K562 (cell line): ENCODE measurements around the gene ZNF346. TPM values are rescaled to one million over a fixed set of nuclear protein-coding genes. Genes with fewer than 3 reads are reported as not detected.

ENCODE experiments used
- CHD4 ChIP-seq: fragments of 200-600 bp; sonication (generic); IDR thresholded peaks from 3 replicates; pipeline ENCODE4 v1.6.1; 2012; ENCODE audit warnings: low read depth, mild to moderate bottlenecking, mixed read lengths, low read length, inconsistent platforms; ENCODE audit not compliant: insufficient read depth, insufficient replicate concordance, poor library complexity, severe bottlenecking
- ELF4 ChIP-seq: fragments of 450-650 bp; formaldehyde crosslinking; IDR thresholded peaks from 2 replicates; pipeline ENCODE4 v1.4.0; 2022; ENCODE audit warnings: missing genetic modification characterization
- NFIX ChIP-seq: fragments of 250-450 bp; sonication (Bioruptor Pico); IDR thresholded peaks from 2 replicates; pipeline ENCODE4 v1.4.0; 2020; ENCODE audit warnings: low read depth, mild to moderate bottlenecking, moderate library complexity
- SIN3A ChIP-seq, 2 experiments: fragments of 150-350 bp in 1 of 2; IDR thresholded peaks; 2 replicates each; pipeline ENCODE4 v1.6.1; 2011 to 2016; ENCODE audit warnings: borderline replicate concordance in 2 of 2, low read depth in 2 of 2, low read length in 2 of 2, mild to moderate bottlenecking in 2 of 2, moderate library complexity in 2 of 2; ENCODE audit not compliant: control insufficient read depth in 1 of 2
- SREBF1 ChIP-seq: fragments of 150-350 bp; IDR thresholded peaks from 2 replicates; pipeline ENCODE4 v1.6.1; 2014; ENCODE audit warnings: antibody characterized with exemption, low read depth, low read length, borderline replicate concordance
- TGIF2 ChIP-seq: sonication (generic); formaldehyde crosslinking; IDR thresholded peaks from 2 replicates; pipeline ENCODE4 v1.8.1; 2022; ENCODE audit warnings: mild to moderate bottlenecking, missing genetic modification reagents, moderate library complexity
- ZBTB8A ChIP-seq: fragments of 450-650 bp; IDR thresholded peaks from 2 replicates; pipeline ENCODE4 v1.6.1; 2018; ENCODE audit warnings: mild to moderate bottlenecking, moderate library complexity; ENCODE audit not compliant: partially characterized antibody
- ZNF41 ChIP-seq: fragments of 250-450 bp; sonication (Bioruptor Pico); conservative IDR thresholded peaks from 2 replicates; pipeline ENCODE4 v1.4.0; 2020; ENCODE audit warnings: mild to moderate bottlenecking
- ZNF507 ChIP-seq: conservative IDR thresholded peaks from 2 replicates; pipeline ENCODE4 v1.6.1; 2017; ENCODE audit warnings: missing genetic modification characterization, missing compliant biosample characterization
- polyA plus RNA-seq, 8 experiments: library from polyadenylated mRNA; depleted of rRNA in 4 of 8; stranded (reverse) in 5 of 8; unstranded in 3 of 8; fragments of >200 nt; fragmentation: Nextera tagmentation in 2 of 8; fragmentation: Illumina TruSeq in 1 of 8; extraction: Ambion mirVana in 2 of 8; extraction: Trizol in 1 of 8; gene quantifications; 2 replicates each; pipeline versions ENCODE4 v1.2.1 to v1.2.3, GENCODE V29; 2011 to 2014; ENCODE audit warnings: inconsistent platforms in 1 of 8, missing spikeins in 1 of 8
- total RNA-seq, 7 experiments: library from RNA; depleted of rRNA in 6 of 7; stranded (reverse); fragments of >200 nt in 6 of 7; fragmentation: Illumina TruSeq in 2 of 7; extraction: Trizol in 2 of 7; gene quantifications; 2 replicates each; pipeline versions ENCODE4 v1.2.1 to v1.2.3, GENCODE V29; 2011 to 2021; ENCODE audit warnings: low replicate concordance in 1 of 7
- TF ChIP-seq, protein P1 (sequence below), 2 experiments: fragments of 450-650 bp in 1 of 2; IDR thresholded peaks; 2 replicates each; pipeline ENCODE4 v1.6.1; 2011 to 2017; ENCODE audit warnings: low read depth in 2 of 2, antibody characterized with exemption in 1 of 2, borderline replicate concordance in 1 of 2, low read length in 1 of 2, mild to moderate bottlenecking in 1 of 2, mixed read lengths in 1 of 2; ENCODE audit not compliant: control insufficient read depth in 1 of 2
- TF ChIP-seq, protein P2 (sequence below): fragments of 450-650 bp; IDR thresholded peaks from 2 replicates; pipeline ENCODE4 v1.6.1; 2016; ENCODE audit warnings: missing biosample characterization, missing genetic modification characterization
- TF ChIP-seq, protein P3 (sequence below): sonication (generic); formaldehyde crosslinking; IDR thresholded peaks from 2 replicates; pipeline ENCODE4 v1.8.1; 2023; ENCODE audit warnings: mild to moderate bottlenecking, missing genetic modification reagents
- TF ChIP-seq, protein P4 (sequence below), 2 experiments: fragments of 250-450 bp in 1 of 2; fragments of 450-650 bp in 1 of 2; sonication (Bioruptor Pico) in 1 of 2; IDR thresholded peaks; 2 replicates each; pipeline versions ENCODE4 v1.6.1 to v1.8.0; 2016 to 2021; ENCODE audit warnings: mild to moderate bottlenecking in 2 of 2, moderate library complexity in 2 of 2, missing compliant biosample characterization in 1 of 2, missing genetic modification characterization in 1 of 2
- TF ChIP-seq, protein P5 (sequence below): fragments of 450-650 bp; IDR thresholded peaks from 2 replicates; pipeline ENCODE4 v1.6.1; 2016; ENCODE audit warnings: borderline replicate concordance
- TF ChIP-seq, protein P6 (sequence below): fragments of 250-450 bp; sonication (Bioruptor Pico); IDR thresholded peaks from 2 replicates; pipeline ENCODE4 v1.8.0; 2022; ENCODE audit warnings: inconsistent platforms

The ZNF346 gene
- total and polyA plus RNA-seq, 9 of the 15 experiments (the other 6 are each of a cell fraction or from before 2014, with no cell fraction given) = 5.0 to 25.1 (median 20.1) TPM

DNA sequence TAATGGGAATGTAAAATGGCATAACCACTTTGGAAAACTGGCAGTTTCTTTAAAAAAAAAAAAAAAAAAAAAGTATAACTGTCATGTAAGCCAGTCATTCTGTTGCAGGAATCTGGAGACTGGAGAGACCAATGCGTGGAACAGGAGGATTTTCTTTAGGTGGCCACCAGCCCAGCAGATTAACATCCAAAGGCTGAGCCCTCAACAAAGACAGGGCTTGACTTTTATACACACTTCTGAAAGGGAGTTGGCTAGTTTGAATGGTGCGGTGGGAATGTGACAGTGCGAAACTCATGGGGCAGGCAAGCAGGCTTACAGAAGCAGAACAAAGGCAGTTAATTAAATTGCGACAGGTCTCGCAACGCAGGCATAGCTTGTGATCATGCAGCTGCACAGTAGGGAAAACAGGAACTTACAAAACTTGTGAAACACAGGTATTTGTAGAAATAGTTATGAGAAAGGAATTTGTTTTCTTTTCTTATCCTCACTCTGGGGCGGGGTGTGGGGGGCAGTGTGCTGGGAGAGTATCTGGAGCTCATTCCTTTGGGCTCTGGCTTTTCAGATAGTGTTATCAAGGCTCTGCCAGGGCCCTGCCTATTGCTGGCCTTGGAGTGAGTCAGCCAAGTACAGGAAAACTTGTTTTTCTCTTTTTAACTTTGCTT lies 27.9 kb upstream of the ZNF346 start (continued):
- TF ChIP-seq, protein P1, sequence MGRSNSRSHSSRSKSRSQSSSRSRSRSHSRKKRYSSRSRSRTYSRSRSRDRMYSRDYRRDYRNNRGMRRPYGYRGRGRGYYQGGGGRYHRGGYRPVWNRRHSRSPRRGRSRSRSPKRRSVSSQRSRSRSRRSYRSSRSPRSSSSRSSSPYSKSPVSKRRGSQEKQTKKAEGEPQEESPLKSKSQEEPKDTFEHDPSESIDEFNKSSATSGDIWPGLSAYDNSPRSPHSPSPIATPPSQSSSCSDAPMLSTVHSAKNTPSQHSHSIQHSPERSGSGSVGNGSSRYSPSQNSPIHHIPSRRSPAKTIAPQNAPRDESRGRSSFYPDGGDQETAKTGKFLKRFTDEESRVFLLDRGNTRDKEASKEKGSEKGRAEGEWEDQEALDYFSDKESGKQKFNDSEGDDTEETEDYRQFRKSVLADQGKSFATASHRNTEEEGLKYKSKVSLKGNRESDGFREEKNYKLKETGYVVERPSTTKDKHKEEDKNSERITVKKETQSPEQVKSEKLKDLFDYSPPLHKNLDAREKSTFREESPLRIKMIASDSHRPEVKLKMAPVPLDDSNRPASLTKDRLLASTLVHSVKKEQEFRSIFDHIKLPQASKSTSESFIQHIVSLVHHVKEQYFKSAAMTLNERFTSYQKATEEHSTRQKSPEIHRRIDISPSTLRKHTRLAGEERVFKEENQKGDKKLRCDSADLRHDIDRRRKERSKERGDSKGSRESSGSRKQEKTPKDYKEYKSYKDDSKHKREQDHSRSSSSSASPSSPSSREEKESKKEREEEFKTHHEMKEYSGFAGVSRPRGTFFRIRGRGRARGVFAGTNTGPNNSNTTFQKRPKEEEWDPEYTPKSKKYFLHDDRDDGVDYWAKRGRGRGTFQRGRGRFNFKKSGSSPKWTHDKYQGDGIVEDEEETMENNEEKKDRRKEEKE (IDR thresholded peaks at IDR 0.05; ENCODE audit: borderline replicate concordance in 1 of 2, control insufficient read depth in 1 of 2, low read depth in 2 of 2, low read length in 1 of 2) = no peak
- no peak for TF ChIP-seq SIN3A (IDR thresholded peaks at IDR 0.05; ENCODE audit: borderline replicate concordance in 2 of 2, control insufficient read depth in 1 of 2, low read depth in 2 of 2, low read length in 2 of 2)
- no peak for TF ChIP-seq TGIF2 (CRISPR knock-in tag)
- TF ChIP-seq SREBF1 = no peak
- TF ChIP-seq, protein P2, sequence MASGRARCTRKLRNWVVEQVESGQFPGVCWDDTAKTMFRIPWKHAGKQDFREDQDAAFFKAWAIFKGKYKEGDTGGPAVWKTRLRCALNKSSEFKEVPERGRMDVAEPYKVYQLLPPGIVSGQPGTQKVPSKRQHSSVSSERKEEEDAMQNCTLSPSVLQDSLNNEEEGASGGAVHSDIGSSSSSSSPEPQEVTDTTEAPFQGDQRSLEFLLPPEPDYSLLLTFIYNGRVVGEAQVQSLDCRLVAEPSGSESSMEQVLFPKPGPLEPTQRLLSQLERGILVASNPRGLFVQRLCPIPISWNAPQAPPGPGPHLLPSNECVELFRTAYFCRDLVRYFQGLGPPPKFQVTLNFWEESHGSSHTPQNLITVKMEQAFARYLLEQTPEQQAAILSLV (tag) = 0 out of 2 replicates have a peak, but pooled peaks have one; percentile 8
- TF ChIP-seq ZNF41 (CRISPR knock-in tag) = no peak; the same call in 1 of the 2 replicates
- TF ChIP-seq, protein P3, sequence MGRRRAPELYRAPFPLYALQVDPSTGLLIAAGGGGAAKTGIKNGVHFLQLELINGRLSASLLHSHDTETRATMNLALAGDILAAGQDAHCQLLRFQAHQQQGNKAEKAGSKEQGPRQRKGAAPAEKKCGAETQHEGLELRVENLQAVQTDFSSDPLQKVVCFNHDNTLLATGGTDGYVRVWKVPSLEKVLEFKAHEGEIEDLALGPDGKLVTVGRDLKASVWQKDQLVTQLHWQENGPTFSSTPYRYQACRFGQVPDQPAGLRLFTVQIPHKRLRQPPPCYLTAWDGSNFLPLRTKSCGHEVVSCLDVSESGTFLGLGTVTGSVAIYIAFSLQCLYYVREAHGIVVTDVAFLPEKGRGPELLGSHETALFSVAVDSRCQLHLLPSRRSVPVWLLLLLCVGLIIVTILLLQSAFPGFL = no peak
- TF ChIP-seq NFIX (CRISPR knock-in tag) = no peak
- TF ChIP-seq, protein P4, sequence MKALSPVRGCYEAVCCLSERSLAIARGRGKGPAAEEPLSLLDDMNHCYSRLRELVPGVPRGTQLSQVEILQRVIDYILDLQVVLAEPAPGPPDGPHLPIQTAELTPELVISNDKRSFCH (CRISPR knock-in tag; IDR thresholded peaks at IDR 0.05) = no peak
- TF ChIP-seq, protein P4 (tag; IDR thresholded peaks at IDR 0.05) = peak; percentile 68; the same call in 1 of the 2 replicates
- TF ChIP-seq CHD4 = no peak
- TF ChIP-seq ZNF507 = no peak
- TF ChIP-seq, protein P5, sequence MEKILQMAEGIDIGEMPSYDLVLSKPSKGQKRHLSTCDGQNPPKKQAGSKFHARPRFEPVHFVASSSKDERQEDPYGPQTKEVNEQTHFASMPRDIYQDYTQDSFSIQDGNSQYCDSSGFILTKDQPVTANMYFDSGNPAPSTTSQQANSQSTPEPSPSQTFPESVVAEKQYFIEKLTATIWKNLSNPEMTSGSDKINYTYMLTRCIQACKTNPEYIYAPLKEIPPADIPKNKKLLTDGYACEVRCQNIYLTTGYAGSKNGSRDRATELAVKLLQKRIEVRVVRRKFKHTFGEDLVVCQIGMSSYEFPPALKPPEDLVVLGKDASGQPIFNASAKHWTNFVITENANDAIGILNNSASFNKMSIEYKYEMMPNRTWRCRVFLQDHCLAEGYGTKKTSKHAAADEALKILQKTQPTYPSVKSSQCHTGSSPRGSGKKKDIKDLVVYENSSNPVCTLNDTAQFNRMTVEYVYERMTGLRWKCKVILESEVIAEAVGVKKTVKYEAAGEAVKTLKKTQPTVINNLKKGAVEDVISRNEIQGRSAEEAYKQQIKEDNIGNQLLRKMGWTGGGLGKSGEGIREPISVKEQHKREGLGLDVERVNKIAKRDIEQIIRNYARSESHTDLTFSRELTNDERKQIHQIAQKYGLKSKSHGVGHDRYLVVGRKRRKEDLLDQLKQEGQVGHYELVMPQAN = peak; percentile 12; the same call in 1 of the 2 replicates
- TF ChIP-seq, protein P6, sequence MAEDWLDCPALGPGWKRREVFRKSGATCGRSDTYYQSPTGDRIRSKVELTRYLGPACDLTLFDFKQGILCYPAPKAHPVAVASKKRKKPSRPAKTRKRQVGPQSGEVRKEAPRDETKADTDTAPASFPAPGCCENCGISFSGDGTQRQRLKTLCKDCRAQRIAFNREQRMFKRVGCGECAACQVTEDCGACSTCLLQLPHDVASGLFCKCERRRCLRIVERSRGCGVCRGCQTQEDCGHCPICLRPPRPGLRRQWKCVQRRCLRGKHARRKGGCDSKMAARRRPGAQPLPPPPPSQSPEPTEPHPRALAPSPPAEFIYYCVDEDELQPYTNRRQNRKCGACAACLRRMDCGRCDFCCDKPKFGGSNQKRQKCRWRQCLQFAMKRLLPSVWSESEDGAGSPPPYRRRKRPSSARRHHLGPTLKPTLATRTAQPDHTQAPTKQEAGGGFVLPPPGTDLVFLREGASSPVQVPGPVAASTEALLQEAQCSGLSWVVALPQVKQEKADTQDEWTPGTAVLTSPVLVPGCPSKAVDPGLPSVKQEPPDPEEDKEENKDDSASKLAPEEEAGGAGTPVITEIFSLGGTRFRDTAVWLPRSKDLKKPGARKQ (CRISPR knock-in tag) = no peak
- TF ChIP-seq ELF4 (CRISPR knock-in tag) = peak; percentile 91
- TF ChIP-seq ZBTB8A = no peak
